DMS79 (cell line): ENCODE results near the gene KCNB1.

Experiments used
- DNase-seq: peaks from one replicate; lab custom pipeline; 2025; lab: John Stamatoyannopoulos, UW

Gene KCNB1

DNA sequence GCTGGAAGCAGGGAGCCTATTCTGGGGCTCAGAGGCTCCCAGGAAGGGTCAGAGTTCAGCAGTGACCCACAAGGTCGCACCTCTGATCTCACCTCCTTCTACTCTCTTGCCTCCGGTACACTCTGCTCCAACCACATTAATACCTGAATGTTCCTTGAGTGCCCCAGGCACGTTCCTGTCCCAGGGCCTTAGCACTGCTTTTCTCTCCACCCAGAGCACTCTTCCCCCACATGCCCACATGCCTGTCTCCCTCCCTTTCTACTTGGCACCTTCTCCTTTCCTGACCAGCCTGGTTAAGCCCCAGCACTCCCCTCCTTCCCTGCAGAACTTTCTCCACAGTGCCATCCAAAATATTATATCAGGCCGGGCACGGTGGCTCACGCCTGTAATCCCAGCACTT is 13.4 kb downstream of the KCNB1 start:
- DNase-seq, result no peak

DNA sequence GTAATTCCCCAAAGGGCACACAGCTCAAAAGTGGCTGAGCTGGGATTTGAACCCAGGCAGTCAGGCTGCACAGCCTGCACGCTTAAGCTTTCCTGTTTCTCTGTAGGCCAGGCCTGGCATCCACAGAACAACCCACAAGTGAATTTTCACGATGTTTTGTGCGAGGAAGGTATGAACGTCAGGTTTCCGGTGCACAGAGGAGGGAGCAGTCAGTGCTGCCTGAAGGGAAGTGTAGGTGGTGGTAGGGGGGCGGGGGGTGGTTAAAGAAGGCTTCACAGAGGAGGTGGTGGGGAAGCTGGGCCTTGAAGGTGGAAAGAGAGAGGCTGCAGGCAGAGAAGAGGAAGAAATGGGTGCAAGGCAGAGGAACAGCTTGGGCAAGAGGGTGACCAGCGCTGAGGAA is 14.1 kb downstream of the KCNB1 start:
- no peak for DNase-seq

DNA sequence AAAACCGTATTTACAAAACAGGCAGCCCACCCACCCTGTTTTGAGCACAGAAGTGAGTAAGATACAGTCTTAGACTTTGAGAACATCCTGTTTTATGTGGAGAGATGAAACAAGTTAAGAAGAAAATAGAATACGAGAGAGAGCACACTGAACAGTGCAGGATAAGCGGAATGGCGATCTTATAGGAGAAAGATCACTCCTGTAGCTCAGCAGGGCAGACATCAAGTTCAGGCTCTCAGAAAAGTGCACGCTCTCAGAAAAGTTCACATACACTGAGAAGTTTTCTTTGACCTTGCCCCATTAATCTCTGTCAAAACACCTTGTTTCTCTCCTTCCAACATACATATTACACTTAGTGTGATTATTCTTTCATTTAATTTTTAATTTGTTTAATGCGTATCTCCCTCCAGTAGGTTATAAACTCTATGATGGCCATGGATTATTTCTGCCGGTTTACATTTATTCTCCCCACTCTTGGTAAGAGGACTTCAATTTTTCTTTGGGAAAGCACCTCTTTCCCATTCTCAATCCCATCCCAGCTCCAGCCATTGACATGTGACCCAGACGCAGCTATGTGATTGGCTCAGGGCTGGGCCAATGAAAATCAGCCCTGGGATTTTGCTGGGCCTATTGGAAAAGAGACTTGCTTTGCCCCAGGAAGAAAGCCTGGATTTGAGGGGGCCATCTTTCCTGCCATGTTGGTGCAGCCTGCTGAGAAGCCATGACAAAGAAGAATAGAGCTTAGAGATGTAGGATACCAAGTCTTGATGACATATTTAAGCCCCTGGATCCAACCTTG is 16.2 kb downstream of the KCNB1 start:
- DNase-seq, result no peak

DNA sequence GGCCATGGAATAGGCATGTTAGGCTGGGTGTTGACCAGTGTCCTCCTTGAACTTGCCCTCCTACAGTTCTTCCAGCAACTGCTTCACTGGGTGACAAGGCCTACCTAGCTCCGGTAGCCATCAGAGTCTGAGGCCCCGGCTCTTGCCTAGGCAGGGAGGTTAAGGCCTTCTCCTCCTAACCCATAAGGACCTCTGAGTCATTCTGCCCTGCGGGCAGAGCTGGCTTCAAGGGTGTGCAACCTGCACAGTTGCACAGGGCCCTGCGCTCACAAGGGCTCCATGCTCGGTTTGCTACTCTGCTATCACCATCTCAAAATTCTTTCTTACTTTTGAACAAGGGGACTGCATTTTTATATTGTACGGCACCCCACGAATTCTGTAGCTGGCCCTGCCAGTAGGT is 17.9 kb downstream of the KCNB1 start:
- DNase-seq, result no peak

DNA sequence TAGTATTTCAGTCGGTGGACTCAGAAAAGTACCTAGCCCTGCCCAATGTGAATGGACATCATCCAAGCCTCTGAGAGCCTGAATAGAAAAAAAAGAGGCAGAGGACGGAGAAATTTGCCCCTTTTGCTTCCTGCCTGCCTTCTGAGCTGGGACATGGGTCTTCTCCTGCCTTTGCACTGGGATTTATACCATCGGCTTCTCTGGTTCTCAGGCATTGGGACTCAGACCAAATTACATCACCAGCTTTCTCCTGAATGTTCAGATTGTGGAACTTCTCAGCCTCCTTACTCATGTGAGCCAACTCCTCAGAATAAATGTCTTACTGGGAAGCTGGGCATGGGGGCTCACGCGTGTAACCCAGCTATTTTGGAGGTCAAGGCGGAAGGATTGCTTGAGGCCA is 19.8 kb downstream of the KCNB1 start:
- DNase-seq, result no peak

DNA sequence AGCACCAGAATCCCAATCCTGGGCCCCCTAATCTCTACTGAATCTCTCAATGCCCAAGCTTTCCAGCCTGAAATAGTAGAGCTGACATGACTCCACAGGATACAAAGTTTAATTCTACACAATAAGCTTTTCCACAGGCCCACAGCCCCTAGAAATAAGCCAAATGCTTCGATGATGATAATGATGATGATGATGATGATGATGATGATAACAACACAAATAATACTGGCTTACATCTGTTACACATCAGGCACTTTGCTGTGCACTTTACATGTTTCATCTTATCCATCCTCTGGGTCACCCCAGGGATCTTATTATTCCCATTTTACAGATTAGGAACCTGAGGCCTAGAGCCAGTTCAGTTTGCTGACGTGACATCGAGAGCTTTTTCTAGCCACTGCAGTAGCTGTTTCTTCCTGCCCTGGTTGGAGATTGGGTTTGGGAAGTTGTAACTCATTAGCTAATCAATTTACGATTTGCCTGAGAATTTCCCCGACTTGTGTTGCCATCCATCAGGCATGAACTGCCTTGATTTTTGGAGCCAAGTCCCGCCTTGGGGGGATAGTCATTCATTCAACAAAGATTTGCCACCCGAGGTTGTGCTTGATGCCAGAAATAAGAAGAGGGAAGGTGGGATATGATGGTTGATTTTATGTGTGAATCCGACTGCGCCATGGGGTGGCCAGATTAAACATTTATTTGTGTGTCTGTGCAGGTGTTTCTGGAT is 20.4 kb downstream of the KCNB1 start:
- no peak for DNase-seq

DNA sequence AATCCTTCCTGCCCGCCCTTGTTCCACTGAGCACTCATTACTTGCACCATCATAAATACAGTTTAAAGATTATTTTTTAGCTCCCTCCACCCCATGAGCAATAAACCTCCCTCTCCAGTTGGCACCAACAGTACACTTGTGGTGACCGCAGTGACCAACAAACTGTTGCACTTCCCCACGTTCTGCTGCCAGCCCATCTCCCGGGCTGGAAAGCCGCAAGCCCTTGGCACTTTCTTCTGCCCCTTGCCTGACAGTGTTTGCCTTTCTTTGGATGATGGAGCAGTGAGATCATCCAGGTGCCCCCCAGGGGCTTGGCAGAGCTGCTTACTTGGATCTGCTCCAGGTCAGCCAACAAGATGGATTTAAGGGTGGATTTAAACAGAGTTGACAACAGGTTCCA is 21.6 kb downstream of the KCNB1 start:
- DNase-seq, result peak; percentile 76

DNA sequence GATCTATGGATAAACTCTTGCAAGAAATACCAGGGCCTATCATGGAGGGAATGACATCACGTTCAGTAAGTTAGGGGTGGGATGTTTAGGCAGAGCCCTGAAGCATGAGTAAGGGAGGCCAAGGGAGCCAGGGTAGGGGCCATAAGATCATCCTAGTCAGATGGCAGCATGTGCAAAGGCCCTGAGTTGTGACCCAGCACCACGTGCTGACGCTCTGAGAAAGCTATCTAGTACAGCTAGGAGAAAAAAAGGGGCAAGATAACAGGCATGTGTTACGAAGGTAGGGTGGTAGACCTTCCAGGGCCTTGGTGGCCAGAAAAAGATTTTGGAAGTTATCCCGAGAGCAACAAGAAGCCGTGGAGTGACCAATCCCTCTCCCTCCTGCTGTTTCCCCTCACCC is 22.3 kb downstream of the KCNB1 start:
- no peak for DNase-seq

DNA sequence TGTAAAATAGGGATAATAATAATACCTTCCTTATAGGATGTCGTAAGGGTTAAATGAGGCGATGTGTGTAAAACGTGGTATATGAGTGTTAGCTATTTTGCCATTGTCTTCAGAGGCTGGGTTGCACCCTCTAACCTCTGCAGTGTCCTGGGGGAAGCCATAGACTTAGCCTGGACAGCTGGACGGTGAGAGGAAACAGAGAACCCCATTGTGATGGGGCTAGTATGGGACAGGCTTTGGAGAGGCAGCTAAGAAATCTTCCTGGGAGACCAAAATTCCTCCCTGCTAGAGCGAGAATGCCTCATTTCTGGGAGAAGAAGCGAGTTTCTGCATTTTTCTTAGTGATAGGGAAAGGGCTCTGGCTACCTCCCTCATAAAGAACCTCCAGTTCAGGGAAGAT is 22.8 kb downstream of the KCNB1 start:
- no peak for DNase-seq

DNA sequence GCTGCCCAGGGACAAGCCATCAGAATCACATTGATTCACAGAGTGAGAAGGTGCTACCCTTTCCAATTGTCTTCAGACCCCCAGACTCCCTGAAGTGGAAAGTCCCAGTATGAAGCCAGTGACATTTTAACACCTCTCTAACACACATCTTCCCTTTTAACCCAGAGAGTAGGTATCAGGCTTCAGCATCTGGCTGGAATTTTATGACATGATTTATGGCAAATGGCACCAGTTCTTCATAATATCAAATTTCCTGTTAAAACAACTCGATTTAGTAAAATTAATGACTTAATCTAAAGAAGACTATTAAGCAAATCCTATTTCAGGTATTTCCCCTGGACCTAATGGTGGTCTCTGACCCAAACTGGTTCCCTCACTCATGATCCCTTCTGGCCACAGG is 25.0 kb downstream of the KCNB1 start:
- DNase-seq, result no peak

DNA sequence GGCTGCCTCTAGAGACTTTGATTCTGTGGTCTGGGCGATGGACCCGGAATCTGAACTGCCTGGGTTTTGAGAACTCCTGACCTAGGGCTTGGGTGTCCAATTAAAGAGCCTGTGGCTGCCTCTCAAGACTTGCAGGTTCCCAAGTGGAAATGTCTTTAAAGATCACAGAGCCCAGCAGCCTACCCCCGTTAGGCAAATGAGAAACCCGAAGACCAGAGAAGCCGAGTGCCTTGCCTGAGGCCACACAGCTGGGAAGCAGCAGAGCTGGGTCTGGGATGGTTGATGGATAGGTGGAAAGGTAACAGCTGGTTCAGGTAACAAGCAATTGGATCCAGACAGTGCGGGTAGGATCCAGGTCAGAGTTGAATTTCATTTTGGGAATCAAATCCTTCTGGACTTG is 25.8 kb downstream of the KCNB1 start:
- DNase-seq, result no peak

DNA sequence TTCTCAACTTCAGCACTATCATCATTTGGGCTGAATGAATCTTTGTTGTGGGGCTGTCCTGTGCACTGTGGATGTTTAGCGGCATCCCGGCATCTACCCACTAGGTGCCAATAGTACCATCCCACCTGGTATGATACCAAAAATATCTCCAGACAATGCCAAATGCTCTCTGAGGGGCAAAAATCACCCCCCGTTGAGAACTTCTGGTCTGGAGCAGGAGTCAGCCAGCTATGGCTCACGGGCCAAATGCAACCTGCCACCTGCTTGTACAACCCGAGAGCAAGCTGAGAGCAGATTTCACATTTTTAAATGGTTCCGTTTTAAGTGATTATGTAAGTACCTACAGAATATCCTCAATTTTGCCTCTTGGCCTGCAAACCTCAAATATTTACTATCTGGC is 26.8 kb downstream of the KCNB1 start:
- DNase-seq, result no peak

DNA sequence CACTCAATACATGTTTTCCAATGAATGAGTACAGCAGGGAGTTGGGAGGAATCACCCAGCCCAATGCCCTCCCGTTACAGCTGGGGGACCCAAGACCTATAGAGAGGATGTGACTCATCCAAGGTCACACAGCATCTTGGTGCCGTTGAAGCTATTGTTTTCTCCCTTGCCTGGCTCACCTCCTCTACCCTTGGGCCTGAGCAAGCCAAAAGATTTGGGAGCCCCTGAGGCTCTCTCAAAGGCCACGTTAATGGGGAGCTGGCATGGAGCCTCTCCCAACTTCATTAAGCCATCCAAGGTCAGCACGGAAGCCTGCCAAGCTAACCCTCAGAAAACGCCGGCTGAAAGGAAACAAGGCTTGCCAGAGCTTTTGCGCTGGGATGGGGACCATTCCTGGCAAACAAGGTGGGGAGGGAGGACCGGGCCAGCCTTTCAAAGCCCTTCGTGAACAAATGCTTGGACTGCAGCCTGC is 30.4 kb downstream of the KCNB1 start:
- DNase-seq, result no peak

DNA sequence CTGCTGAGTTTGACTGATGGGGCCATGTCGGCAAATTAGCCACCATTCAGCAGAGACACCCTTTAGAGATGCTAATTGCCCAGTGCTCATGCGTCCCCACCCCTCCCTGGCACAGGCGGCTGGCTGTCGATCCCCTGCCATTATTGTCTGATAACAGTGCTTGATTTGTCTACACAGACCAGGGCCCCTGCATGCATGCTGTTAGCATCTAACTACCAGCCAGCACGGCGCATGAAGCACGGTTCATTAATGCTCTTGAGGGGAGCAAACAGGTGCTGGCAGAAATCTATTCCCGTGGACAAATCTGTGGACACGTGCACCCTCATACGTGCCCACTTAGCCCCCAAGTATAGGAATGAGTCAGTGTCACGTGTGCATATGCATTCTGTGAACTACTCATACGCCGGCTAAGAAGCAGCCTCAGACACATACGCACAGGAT is 32.2 kb downstream of the KCNB1 start:
- peak; percentile 54 for DNase-seq

DNA sequence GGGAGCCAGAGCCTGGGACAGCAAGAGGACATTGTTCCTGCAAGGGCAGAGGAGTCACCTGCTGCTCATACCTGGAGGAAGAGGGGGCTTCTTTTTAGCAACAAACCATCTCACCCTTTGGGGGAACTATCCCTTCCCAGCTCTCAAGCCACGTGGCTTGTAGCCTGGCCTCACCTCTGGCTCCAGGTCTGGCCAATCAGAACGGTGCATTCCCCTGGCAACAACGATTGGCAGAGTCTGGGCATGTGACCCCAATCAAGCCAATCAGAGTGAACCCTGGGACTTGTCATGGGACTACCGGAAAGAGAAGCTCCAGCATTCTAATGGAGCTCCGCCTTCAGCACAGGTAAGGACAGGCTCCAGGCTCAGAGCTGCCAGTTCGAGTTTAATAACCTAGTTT is 33.6 kb downstream of the KCNB1 start:
- DNase-seq, result no peak

DNA sequence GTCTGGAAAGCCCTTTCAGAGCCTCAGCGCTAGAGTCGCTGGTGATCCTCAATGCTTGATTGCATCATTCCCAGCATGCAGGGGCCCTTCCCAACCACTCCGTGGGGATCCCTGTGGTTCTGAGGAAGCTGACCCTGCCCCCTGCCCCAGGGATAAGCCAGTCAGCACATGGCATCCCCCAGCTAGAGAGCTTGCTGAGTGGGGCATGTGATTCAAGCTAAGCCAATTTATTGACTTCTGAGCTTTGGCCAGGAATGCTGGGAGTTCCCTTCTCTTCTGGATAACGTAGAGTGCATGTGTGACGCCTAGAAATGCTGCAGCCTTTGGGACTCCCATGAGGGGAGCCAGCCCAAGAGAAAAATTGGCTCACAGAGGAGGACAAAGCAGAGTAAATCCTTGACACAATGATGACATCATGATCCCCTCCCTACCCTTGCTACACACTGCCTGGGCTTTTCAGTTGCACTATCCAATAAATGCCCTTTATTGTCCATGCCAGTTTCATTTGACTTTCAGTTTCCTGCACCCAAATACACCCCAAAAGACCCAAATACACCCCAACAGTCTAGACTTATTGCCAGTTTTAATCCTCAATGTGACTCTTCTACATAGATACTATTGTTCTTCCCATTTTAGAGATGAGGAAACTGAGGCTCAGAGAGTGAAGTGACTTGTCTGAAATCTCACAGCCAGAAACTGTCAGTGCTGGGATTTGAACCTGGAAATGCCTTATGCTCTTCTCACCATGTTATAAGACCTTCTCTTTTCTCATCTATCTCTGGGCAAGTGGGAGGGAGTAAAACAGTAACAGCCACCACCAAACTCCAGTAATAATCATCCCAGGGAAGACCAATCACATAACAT is 34.3 kb downstream of the KCNB1 start:
- DNase-seq, result no peak

DNA sequence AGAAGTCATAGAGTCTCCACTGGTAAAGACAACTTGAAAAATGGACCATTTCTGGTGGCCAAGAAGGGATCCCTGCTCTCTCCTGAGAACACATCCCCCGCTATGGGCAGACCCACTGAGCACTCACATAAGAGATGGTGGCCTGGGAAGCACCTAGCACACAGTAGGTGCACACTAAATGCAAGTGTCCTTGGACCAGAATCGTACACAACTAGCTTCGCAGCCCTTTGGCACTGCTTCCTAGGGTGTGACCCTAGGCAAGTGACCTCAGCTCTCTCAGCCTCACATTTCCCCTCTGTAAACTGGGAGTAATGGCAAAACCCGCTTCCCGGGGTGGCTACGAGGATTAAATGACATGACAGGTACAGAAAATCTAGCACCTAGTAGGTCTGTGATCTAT is 35.1 kb downstream of the KCNB1 start:
- DNase-seq, result no peak

DNA sequence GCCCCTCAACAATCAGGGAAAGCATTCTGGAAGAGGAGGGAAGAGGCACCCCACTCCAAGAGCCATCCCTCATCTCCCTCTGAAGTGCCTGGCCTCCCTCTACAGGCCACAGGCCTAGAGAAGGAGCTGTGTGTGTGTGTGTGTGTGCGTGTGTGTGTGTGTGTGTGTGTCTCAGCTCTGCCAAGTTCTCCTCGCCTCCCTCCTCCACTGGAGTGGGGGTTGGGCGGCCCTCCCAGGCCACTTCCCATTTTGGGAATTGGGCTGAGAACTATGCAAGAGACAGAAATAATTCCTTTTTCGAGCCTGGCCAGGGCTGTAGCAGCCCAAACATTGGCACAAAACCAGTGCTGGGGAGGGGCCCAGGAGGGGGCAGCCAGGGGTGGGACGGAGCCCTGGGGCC is 35.7 kb downstream of the KCNB1 start:
- no peak for DNase-seq

DNA sequence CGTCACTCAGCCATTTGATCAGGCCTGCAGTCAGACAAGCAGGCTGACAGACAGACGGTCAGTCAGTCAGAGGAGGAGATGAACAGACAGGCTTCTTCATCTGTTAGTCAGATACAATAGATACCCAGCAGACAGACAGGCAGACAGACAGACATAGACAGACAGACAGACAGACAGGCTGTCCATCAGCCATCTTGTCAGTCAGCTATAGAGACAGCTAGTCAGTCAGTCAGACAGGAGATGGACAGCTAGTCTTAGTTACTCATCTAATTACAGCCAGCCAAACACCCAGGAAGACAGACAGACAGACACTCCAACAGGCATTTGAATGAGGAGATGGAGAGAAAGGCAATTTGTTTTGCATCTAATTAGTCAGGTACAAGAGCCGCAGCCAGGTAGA is 36.4 kb downstream of the KCNB1 start:
- no peak for DNase-seq

DNA sequence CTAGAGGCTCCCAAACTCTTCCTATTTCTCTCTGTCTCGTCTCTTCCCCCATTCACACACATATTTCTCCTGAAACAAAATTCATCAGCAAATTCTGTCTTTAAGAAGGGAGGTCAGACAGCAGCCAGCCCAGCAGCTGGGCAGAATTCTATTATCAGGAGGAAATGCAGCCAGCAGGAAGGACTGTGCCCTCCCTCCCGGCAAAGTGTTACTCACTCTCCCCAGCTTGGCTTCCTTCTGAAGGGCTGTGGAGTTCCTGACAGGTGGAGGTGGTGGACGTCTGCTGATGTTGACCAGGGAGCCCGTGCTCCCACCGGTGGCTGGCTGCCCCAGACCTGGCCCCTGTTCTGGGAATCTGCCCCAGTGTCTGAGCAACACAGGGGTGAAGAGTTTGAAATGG is 37.3 kb downstream of the KCNB1 start:
- DNase-seq, result no peak

DNA sequence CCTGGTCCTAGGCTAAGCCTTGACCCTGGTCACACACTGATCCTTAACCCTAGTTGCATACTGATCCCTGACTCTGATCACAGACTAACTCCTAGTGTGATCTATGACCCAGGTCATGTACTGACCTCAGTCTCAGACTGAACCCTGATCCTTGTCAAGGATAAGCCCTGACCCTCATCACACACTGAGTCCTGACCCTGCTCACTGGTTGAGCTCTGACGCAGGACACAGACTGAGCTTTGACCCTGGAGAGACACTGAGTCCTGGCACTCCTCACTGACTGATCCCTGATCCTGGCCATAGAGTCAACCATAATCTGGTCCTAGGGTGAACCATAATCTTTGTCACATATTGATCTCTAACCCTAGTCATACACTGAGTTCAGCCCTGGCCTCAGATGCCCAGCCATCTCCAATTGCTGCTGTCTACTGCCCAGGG is 37.9 kb downstream of the KCNB1 start:
- DNase-seq, result no peak

DNA sequence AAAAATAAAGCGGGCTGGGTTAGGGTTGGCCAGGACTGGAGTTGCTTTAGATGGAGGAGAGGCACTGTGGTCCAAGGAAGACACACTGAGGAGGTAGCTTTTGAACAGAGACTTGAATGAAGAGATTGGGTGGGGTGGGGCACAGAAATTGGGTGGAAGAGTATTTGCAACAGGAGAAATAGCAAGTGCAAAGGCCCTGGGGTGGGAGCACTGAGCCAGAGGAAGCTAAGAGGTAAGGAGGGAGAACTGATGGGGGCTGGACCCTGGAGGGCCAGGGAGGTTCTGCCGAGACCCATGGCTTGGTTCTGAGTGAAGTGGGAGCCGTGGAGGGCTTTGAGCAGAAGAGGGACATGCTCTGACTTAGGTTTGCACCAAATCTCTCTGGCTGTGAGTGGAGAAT is 45.4 kb downstream of the KCNB1 start:
- DNase-seq, result no peak

DNA sequence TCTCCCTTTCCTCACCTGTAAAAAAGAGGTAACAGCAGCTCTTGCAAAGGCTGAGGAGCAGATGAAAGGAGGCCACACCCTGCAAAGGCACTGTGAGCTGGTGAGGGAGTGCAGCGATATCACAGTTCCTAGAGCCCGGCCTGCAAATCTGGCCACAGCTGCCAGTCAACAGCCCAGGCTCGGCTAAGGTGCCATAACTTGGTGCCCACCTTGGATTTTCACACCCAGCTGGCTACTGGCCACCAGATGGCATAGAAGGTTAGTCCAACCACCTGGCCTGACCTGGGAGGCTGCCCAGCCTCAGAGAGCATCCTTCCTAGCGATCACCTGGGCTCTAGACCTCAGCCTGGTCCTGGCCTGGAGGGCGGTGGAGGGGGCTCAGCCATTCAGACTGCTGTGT is 46.8 kb downstream of the KCNB1 start:
- DNase-seq, result no peak
